ENCODE data around the gene PLEKHB2.

DNA sequence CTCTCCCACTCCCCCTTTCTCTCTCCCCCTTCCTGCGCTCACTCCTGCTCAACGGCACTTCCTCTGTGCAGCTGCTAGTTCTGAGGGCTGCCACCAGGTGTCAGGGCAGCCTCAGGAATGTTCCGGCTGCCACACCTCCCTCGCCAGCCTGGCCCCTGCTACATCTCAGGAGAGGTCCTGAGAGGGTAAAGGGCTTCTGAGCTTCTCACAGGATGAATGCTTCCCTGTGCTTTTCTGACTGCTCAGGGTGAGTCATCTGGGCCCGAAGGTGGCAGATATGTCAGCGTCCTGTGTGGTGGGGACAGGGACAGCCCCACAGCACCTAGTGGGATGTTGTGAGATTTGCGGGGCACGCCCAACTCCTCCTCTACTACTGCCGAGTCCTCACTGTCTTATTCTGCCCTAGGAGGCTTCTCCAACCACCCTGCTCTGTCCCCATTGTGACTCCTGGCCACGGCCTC is 49.0 kb downstream of the PLEKHB2 start:
- TF ChIP-seq, protein P1, sequence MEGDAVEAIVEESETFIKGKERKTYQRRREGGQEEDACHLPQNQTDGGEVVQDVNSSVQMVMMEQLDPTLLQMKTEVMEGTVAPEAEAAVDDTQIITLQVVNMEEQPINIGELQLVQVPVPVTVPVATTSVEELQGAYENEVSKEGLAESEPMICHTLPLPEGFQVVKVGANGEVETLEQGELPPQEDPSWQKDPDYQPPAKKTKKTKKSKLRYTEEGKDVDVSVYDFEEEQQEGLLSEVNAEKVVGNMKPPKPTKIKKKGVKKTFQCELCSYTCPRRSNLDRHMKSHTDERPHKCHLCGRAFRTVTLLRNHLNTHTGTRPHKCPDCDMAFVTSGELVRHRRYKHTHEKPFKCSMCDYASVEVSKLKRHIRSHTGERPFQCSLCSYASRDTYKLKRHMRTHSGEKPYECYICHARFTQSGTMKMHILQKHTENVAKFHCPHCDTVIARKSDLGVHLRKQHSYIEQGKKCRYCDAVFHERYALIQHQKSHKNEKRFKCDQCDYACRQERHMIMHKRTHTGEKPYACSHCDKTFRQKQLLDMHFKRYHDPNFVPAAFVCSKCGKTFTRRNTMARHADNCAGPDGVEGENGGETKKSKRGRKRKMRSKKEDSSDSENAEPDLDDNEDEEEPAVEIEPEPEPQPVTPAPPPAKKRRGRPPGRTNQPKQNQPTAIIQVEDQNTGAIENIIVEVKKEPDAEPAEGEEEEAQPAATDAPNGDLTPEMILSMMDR (conservative IDR thresholded peaks at IDR 0.05), result peak; percentile 83
- TF ChIP-seq ZFX (IDR thresholded peaks at IDR 0.05), result no peak
